GM12875 (cell line): Measurements from ENCODE around the gene ARHGEF7.
A peak's percentile ranks its signal among the peaks of the same experiment; 100 is the strongest.

Experiments used
- H3K4me3 ChIP-seq: one replicate; pipeline ENCODE4 v1.5.1; 2011; ENCODE audit warnings: low read depth, low read length, control low read depth
- TF ChIP-seq, protein P1 (sequence below): IDR thresholded peaks from 2 replicates; pipeline ENCODE4 v1.5.1; 2011; ENCODE audit warnings: low read depth, mild to moderate bottlenecking, control low read depth, inconsistent platforms, low read length, moderate library complexity, borderline replicate concordance; ENCODE audit not compliant: insufficient read depth

The ARHGEF7 gene

DNA sequence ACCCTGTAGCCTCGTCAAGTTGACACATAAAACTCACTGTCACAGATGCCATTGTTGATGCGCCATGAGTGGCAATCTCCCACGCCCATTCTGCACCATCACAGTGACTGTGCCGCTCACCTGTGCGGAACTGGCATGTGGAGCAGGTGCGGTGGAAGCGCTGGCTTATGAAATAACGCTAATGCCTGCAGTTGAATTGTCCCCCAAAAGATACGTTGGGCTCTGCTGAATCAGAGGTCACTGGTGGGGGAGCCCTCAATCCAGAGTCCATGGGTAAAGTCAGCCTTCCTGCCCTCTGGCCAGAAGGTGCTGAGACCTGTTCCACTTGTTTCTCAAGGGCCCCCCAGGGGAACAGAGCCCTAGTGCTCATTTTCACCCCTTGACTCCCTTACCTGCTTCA is 2.9 kb upstream of the ARHGEF7 start:
- TF ChIP-seq, protein P1, sequence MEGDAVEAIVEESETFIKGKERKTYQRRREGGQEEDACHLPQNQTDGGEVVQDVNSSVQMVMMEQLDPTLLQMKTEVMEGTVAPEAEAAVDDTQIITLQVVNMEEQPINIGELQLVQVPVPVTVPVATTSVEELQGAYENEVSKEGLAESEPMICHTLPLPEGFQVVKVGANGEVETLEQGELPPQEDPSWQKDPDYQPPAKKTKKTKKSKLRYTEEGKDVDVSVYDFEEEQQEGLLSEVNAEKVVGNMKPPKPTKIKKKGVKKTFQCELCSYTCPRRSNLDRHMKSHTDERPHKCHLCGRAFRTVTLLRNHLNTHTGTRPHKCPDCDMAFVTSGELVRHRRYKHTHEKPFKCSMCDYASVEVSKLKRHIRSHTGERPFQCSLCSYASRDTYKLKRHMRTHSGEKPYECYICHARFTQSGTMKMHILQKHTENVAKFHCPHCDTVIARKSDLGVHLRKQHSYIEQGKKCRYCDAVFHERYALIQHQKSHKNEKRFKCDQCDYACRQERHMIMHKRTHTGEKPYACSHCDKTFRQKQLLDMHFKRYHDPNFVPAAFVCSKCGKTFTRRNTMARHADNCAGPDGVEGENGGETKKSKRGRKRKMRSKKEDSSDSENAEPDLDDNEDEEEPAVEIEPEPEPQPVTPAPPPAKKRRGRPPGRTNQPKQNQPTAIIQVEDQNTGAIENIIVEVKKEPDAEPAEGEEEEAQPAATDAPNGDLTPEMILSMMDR: no peak
- no peak overlapping the region for H3K4me3 ChIP-seq

DNA sequence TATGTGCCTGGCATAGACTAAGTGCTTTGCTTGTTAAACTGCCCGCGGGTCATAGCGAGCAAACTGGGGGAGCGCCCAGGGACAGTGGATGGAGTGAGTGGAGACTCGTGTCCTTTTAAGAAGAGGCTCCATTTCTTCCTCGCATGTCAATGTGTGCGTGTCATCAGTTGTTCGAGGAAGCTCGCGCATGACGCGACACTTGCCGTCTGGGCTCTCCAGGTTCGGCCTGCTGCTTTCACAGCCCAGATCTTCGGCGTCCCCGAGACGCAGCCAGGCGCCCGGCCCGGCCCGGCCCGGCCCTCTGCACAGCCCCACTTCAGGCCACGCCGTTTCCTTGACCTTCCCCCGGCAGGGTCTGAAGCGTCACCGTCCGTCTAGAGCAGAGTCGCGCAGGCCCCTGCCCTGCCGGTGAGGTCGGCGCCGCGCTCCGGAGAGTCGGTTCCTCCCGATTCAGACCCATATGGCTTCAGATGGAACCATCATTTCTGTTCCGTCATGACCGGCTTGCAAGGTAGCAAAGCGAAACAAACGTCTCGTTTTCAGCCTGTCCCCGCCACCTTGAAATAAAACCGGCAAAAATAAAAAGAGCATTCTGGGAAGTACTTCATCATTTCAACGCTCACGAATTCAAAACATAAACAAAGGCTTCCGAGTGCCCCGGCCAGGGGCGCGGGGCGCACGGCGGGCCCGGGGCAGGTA is 599 bp upstream of the ARHGEF7 start:
- TF ChIP-seq, protein P1: no peak
- peak overlapping the region; percentile 44 for H3K4me3 ChIP-seq

DNA sequence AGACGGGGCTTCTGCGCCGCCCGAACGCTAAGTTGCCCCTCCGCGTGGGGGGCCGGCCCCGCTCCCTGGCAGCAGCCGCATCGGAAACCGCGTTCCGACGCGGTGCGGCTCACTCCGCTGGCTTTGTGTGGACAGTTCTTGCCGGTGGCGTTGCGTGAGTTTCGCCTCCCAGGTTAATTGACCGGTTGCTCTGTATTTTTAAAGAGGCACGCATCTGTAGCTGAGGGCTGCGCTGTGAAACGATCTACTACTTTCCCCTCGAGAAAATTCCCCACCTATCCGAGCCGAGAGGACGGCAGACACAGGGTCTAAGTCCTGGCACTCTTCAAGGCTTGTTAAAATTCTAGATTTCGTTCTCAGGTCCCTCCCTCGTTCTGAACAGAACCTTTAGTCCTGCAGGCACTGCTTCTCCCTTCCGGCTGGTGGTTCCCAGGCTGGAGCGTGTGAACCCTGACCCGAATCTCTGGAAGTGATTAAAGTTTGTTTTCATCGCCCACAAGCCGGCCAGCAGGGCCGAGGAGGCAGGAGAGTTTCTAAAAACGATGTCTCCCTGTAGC is 933 bp downstream of the ARHGEF7 start:
- H3K4me3 ChIP-seq: peak overlapping the region; percentile 16
- TF ChIP-seq, protein P1: no peak

DNA sequence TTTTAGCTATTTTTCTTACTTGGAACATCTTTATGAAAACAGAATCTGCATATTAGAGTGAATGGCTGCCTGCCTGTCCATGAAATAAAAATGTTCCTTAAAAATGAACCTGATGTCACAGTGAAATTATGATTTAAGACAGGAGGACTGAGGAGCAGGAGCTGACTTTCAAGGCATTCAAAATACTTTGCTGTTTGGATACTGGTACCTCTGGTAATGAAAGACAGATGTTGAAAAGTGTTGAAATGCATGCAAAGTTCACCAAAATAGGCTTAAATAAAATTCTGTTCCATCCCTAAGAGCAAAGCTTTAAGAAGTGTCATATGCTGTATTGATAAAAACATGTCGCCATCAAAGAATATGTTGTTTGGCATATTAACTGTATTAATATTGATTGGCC is 1.7 kb downstream of the ARHGEF7 start:
- H3K4me3 ChIP-seq: no peak overlapping the region
- TF ChIP-seq, protein P1: no peak

DNA sequence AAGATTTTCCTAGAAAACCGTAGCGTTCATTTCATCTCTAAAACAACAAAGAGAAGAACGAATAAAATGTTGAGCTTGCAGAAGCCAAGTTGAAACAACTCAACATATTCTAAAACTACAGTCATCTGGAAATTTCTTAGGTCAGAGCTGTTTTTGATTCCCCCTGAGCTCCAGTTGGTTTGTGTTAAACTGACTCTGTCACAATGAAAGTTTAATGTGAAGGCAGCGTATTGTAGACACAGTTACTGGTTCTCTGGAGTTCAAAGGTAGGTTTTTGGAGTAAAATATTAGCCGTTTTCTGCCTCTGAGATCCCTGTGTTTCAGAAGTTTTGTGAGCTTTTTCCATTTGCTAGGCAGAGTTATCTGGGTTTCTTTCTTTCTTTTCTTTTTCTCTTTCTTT is 2.2 kb downstream of the ARHGEF7 start:
- no peak overlapping the region for H3K4me3 ChIP-seq

DNA sequence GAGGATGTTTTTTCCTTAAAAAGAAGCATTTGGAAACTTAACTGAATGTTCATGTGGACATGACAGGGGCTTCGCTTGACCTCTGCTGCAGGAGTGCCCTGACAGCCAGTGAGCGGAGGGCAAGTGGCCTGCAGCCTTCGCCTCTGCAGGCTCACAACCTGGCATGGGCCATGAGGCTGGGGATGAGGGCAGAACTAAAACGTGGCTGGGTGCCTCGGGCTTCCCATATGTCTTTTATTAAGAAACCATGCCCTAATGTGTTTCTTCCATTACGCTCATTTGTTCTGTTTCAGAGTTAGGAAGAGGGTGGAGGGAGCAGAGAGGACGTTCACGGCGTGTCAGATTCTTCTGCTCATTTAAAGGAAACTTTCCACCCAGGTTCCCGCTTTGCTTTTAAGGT is 2.9 kb downstream of the ARHGEF7 start:
- TF ChIP-seq, protein P1: no peak
- H3K4me3 ChIP-seq: no peak overlapping the region

More for the DNA sequence above, 2.2 kb downstream of the ARHGEF7 start:
- TF ChIP-seq, protein P1: no peak

DNA sequence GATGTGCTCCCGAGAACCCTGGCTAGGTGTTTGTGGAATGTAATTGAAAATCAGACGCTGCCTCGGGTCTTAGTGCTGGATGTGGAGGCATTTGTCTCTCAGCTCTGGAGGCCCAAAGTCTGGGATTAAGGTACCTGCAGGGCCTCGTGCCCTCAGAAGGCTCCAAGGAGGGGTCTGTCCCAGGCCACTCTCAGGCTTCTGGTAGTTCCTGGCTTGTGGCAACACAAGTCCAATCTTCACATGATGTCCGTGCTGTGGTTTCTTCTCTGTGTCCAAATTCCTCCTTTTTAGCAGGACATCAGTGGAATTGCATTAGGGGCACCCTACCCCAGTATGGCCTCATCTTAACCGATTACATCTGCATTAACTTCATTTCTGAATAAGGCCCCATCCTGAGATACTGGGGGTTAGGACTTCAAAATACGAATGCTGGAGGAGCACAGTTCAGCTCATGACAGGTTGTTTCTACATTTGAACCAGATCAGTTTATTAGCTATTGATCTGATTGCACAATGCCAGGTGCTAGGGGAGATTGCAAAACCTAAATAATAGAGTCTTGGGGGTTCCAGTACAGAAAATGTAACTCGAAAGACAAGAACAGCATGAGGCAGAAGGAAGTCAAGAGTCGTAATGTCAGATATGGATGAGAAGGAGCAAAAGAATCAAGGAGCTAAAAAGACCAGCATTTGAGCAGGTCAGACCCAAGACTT is 3.9 kb downstream of the ARHGEF7 start:
- TF ChIP-seq, protein P1: no peak
- no peak overlapping the region for H3K4me3 ChIP-seq
